Esophagus muscularis mucosa (tissue), 3 donors: ENCODE data around the gene CYP11A1.

ENCODE experiments used
- CTCF ChIP-seq, 3 experiments: fragments of 200-600 bp in 2 of 3; fragments of 450-650 bp in 1 of 3; sonication (generic) in 2 of 3; IDR thresholded peaks; one replicate each; pipeline ENCODE4 v1.5.1; 2017 to 2019; ENCODE audit warnings: antibody characterized with exemption in 3 of 3, mild to moderate bottlenecking in 2 of 3, moderate library complexity in 1 of 3
- POLR2A ChIP-seq: fragments of 450-650 bp; IDR thresholded peaks from one replicate; pipeline ENCODE4 v1.6.1; 2017; ENCODE audit warnings: antibody characterized with exemption, moderate library complexity, mild to moderate bottlenecking, low read depth

- TF ChIP-seq CTCF (IDR thresholded peaks at IDR 0.05) = no peak
- no peak for TF ChIP-seq POLR2A
Observed at GRCh38 chr15:74399100-74399499, 31.7 kb upstream of the CYP11A1 start.
